ENCODE results near the gene ZDHHC21.

GRCh38 chr9:14677396-14677795, 15.8 kb downstream of the ZDHHC21 start:
- TF ChIP-seq CTCF (IDR thresholded peaks at IDR 0.05) (no peak), POLR2A (IDR thresholded peaks at IDR 0.05) (no peak)
